A673 (cell line): ENCODE results near the gene CFAP61. TPM values are rescaled to one million over a fixed set of nuclear protein-coding genes. Genes with fewer than 3 reads are reported as not detected.

Experiments
- BruUV-seq: library from RNA; stranded (reverse); fragments of 400-500 nt; replicated peaks from 2 replicates; lab custom pipeline; 2021; lab: Mats Ljungman, UMichigan
- CTCF ChIA-PET: fragments of 300-600 bp; sonication (Branson Sonifier 250); formaldehyde crosslinking; loops from one replicate; lab custom pipeline; 2022; ENCODE audit warnings: antibody characterized with exemption; lab: Charles Lee
- POLR2A ChIA-PET: fragments of 300-600 bp; sonication (Branson Sonifier 250); formaldehyde crosslinking; loops from one replicate; lab custom pipeline; 2022; ENCODE audit warnings: antibody characterized with exemption; ENCODE audit not compliant: low non-redundant PET; lab: Charles Lee
- DNase-seq: peaks from one replicate; pipeline ENCODE4 v3.0.0-alpha.2; 2015; ENCODE audit warnings: low spot score
- H3K27ac ChIP-seq: fragments of 200-600 bp; sonication (generic); 2 replicates; pipeline ENCODE4 v1.5.1; 2016; ENCODE audit warnings: mixed run types, low read depth, mild to moderate bottlenecking, mixed read lengths, antibody characterized with exemption, low read length; ENCODE audit not compliant: poor library complexity, severe bottlenecking
- H3K27me3 ChIP-seq: fragments of 200-600 bp; sonication (generic); replicated peaks from 2 replicates; pipeline ENCODE4 v1.6.1; 2017; ENCODE audit warnings: mixed run types, low read depth, mild to moderate bottlenecking, mixed read lengths, antibody characterized with exemption, low read length; ENCODE audit not compliant: insufficient read depth, poor library complexity
- H3K36me3 ChIP-seq: fragments of 200-600 bp; sonication (generic); 2 replicates; pipeline ENCODE4 v1.6.1; 2016; ENCODE audit warnings: mixed run types, mild to moderate bottlenecking, mixed read lengths, antibody characterized with exemption, low read length; ENCODE audit not compliant: insufficient read depth, poor library complexity, severe bottlenecking
- H3K4me1 ChIP-seq: fragments of 200-600 bp; sonication (generic); 2 replicates; pipeline ENCODE4 v1.6.1; 2017; ENCODE audit warnings: mixed run types, mild to moderate bottlenecking, mixed read lengths, antibody characterized with exemption, low read length; ENCODE audit not compliant: insufficient read depth, poor library complexity, severe bottlenecking
- H3K4me3 ChIP-seq: fragments of 200-600 bp; sonication (generic); 2 replicates; pipeline ENCODE4 v1.5.1; 2016; ENCODE audit warnings: low read depth, mixed run types, mild to moderate bottlenecking, mixed read lengths, low read length; ENCODE audit not compliant: poor library complexity, severe bottlenecking
- H3K9me3 ChIP-seq: fragments of 200-600 bp; sonication (generic); 2 replicates; pipeline ENCODE4 v1.6.1; 2016; ENCODE audit warnings: mixed run types, low read depth, mild to moderate bottlenecking, mixed read lengths, antibody characterized with exemption, low read length; ENCODE audit not compliant: poor library complexity, severe bottlenecking
- CTCF ChIP-seq: fragments of 300-800, 200-600 bp; sonication (generic); conservative IDR thresholded peaks from 2 replicates; pipeline ENCODE4 v1.5.1; 2017; ENCODE audit warnings: low read depth, mild to moderate bottlenecking, antibody characterized with exemption, low read length, moderate library complexity, mixed read lengths
- EZH2 ChIP-seq: fragments of 200-600 bp; sonication (generic); IDR thresholded peaks from 2 replicates; pipeline ENCODE4 v1.6.1; 2017; ENCODE audit warnings: borderline replicate concordance, low read depth, mild to moderate bottlenecking, mixed read lengths, antibody characterized with exemption, low read length; ENCODE audit not compliant: poor library complexity, severe bottlenecking
- intact Hi-C: fragments of 100-400 bp; cut with micrococcal nuclease; formaldehyde crosslinking; loops from one replicate; pipeline ENCODE4 v1.10.0; 2022; ENCODE audit not compliant: unreplicated experiment
- total RNA-seq: library from RNA; stranded (reverse); gene quantifications from 2 replicates; pipeline ENCODE4 v1.2.3, GENCODE V29; 2021

Gene CFAP61
- total RNA-seq, 1 experiment from 2014 or later, result not detected

GRCh38 chr20:20275636-20276035 is 223.3 kb downstream of the CFAP61 start:
- Histone ChIP-seq H3K27ac (no peak overlapping the region), H3K27me3 (peaks cover 42% of the 10 kb centered on the region), H3K36me3 (no peaks in the 10 kb centered on the region), H3K4me1 (no peaks in the 10 kb centered on the region), H3K4me3 (no peak overlapping the region), H3K9me3 (no peaks in the 10 kb centered on the region)
- POLR2A ChIA-PET, result no interaction called here
- intact Hi-C loops, result no loop called here
- TF ChIP-seq CTCF (no peak), EZH2 (no peak)
- CTCF ChIA-PET, result no interaction called here
- no peak for DNase-seq
- no TSS peak for BruUV-seq

GRCh38 chr20:20276811-20277530 is 224.6 kb downstream of the CFAP61 start:
- H3K4me3 ChIP-seq, result no peak overlapping the region
- H3K27ac ChIP-seq, result no peak overlapping the region
- no peak for DNase-seq
- no peaks in the 10 kb centered on the region for H3K9me3 ChIP-seq
- no TSS peak for BruUV-seq
- H3K4me1 ChIP-seq, result no peaks in the 10 kb centered on the region
- intact Hi-C loops, result no loop called here
- TF ChIP-seq EZH2, result no peak
- TF ChIP-seq CTCF, result no peak
- ChIA-PET POLR2A (no interaction called here), CTCF (no interaction called here)
- H3K36me3 ChIP-seq, result no peaks in the 10 kb centered on the region
- H3K27me3 ChIP-seq, result peaks cover 56% of the 10 kb centered on the region

GRCh38 chr20:20277894-20278335 is 225.6 kb downstream of the CFAP61 start:
- intact Hi-C loops, result no loop called here
- H3K9me3 ChIP-seq, result no peaks in the 10 kb centered on the region
- no peak overlapping the region for H3K27ac ChIP-seq
- no peak overlapping the region for H3K4me3 ChIP-seq
- DNase-seq, result no peak
- ChIA-PET POLR2A (no interaction called here), CTCF (no interaction called here)
- H3K27me3 ChIP-seq, result peaks cover 62% of the 10 kb centered on the region
- TF ChIP-seq EZH2 (no peak), CTCF (no peak)
- no TSS peak for BruUV-seq
- H3K36me3 ChIP-seq, result no peaks in the 10 kb centered on the region
- no peaks in the 10 kb centered on the region for H3K4me1 ChIP-seq
